Nephron (organoid): ENCODE measurements around the gene RTRAF.

ENCODE experiments used
- H3K27ac Mint-ChIP-seq, 3 experiments: 2 replicates each; pipeline ENCODE4 v1.8.0; 2020; ENCODE audit warnings: mixed read lengths in 3 of 3, mild to moderate bottlenecking in 2 of 3, moderate library complexity in 1 of 3
- H3K27me3 Mint-ChIP-seq: 2 replicates; pipeline ENCODE4 v1.8.0; 2021; ENCODE audit warnings: low read depth, mild to moderate bottlenecking, moderate library complexity, mixed read lengths
- H3K36me3 Mint-ChIP-seq: 2 replicates; pipeline ENCODE4 v1.8.0; 2020; ENCODE audit warnings: low read depth, mixed read lengths
- H3K4me1 Mint-ChIP-seq: 2 replicates; pipeline ENCODE4 v1.8.0; 2020; ENCODE audit warnings: mixed read lengths
- H3K4me3 Mint-ChIP-seq, 3 experiments: 2 replicates each; pipeline ENCODE4 v1.8.0; 2020; ENCODE audit warnings: mild to moderate bottlenecking in 3 of 3, mixed read lengths in 3 of 3, moderate library complexity in 2 of 3
- H3K9me3 Mint-ChIP-seq: 2 replicates; pipeline ENCODE4 v1.8.0; 2020; ENCODE audit warnings: mixed read lengths
- TF ChIP-seq, protein P1 (sequence below), 3 experiments: fragments of 200-600 bp; sonication (generic); IDR thresholded peaks; one replicate each; pipeline ENCODE4 v1.5.0; 2021; ENCODE audit warnings: antibody characterized with exemption in 3 of 3; ENCODE audit not compliant: unreplicated experiment in 3 of 3

RTRAF gene

DNA sequence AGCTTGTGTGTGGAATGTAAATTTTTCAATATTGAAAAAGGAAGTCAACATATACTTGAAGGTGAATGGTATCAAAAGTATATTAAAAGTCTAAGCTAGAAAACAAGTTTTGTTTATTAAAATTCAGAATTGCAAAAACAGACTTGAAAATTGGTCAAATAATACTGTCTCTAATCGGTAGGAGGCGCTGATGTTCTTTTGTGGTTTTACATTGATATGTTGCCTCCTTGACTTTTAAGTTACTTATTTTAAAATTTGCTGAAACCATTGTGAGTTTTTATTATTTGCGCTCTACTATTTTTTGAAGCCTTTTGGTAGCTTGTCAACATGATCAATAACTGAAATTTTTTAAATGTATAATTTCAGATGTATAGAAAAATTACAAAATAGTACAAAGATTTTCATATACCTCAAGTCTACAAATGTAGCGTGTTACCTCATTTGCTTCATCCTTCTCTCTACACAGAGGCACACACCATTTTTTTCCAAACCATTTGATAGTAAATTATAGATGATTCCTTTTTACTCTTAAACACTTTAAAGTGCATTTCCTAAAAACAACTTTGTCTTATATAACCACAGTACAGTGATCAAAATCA, 6.9 kb downstream of the RTRAF start:
- Mint-ChIP-seq H3K27ac (peak overlapping the region in 1 of 3 experiments; percentile 22), H3K27me3 (no peaks in the 10 kb centered on the region), H3K36me3 (peaks cover 58% of the 10 kb centered on the region), H3K4me1 (peaks cover 17% of the 10 kb centered on the region), H3K9me3 (no peaks in the 10 kb centered on the region), H3K4me3 (no peak overlapping the region)
- TF ChIP-seq, protein P1, sequence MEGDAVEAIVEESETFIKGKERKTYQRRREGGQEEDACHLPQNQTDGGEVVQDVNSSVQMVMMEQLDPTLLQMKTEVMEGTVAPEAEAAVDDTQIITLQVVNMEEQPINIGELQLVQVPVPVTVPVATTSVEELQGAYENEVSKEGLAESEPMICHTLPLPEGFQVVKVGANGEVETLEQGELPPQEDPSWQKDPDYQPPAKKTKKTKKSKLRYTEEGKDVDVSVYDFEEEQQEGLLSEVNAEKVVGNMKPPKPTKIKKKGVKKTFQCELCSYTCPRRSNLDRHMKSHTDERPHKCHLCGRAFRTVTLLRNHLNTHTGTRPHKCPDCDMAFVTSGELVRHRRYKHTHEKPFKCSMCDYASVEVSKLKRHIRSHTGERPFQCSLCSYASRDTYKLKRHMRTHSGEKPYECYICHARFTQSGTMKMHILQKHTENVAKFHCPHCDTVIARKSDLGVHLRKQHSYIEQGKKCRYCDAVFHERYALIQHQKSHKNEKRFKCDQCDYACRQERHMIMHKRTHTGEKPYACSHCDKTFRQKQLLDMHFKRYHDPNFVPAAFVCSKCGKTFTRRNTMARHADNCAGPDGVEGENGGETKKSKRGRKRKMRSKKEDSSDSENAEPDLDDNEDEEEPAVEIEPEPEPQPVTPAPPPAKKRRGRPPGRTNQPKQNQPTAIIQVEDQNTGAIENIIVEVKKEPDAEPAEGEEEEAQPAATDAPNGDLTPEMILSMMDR (IDR thresholded peaks at IDR 0.05; ENCODE audit: unreplicated experiment in 3 of 3), result peak; percentile 63 to 80 (median 79)

DNA sequence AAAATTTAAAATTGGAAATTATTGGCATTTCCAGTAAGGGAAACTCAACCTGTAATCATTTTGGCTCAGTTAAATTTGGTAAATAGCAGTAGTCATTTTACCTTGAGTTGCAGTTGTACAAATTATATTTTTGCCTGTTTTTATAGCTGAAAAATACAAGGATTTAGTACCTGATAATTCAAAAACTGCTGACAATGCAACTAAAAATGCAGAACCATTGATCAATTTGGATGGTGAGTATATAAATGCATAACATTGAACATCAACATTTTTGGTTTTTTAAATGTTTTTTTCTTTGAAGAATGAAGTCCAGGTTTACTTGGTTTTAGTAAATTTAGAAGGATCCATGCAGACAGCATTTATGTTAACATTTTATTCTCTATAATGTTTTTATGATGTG, 9.0 kb downstream of the RTRAF start:
- TF ChIP-seq, protein P1 (IDR thresholded peaks at IDR 0.05; ENCODE audit: unreplicated experiment in 3 of 3), result no peak
- Mint-ChIP-seq H3K4me3 (no peak overlapping the region), H3K36me3 (peaks cover 66% of the 10 kb centered on the region), H3K9me3 (no peaks in the 10 kb centered on the region), H3K4me1 (peaks cover 17% of the 10 kb centered on the region), H3K27me3 (no peaks in the 10 kb centered on the region), H3K27ac (no peak overlapping the region)

DNA sequence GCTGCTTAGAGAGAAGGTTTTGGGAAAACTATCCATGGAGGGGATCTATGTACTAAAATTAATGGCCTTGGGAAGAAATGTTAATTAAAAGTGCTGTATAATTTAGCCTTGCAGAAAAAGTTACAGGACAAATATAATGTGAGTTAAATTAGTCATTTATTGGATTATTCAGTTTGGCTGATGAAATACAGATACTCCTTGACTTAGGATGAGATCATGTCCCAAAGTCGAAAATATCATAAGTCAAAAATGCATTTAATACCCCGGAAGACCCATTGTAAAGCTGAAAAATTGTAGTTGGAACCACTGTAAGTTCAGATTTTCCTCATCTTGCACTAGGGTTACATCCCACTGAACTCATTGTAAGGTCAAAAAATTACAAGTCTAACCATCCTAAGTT, 9.7 kb downstream of the RTRAF start:
- Mint-ChIP-seq H3K27ac (no peak overlapping the region), H3K9me3 (no peaks in the 10 kb centered on the region), H3K27me3 (no peaks in the 10 kb centered on the region), H3K4me1 (peaks cover 17% of the 10 kb centered on the region), H3K36me3 (peaks cover 68% of the 10 kb centered on the region), H3K4me3 (no peak overlapping the region)
- TF ChIP-seq, protein P1 (IDR thresholded peaks at IDR 0.05; ENCODE audit: unreplicated experiment in 3 of 3), result no peak

DNA sequence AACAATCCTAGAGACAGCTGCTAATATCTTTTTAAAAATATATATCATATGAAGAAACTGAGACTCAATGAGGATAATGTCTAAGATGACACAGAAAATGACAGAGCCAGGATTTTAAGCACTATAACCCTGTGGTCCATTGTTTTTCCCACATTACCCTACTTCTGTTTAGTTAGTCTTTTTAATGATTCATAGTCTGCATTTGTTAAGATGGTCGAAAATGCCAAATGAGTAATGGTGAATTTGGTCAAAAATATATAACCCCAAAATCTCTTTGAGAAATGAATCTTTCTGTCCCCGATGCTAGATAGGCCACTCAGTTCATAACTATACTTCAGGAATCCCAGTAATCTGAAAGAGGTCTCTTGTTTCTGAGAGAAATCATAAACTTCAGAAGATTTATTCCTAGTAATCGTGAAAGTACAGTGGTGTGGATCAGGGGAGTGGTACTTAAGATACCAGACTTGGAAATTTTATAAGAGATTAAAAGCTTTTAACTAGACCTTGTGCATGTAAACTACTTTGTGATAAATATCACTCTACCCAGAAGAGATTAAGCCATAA, 10.8 kb downstream of the RTRAF start:
- Mint-ChIP-seq H3K4me3 (no peak overlapping the region), H3K9me3 (no peaks in the 10 kb centered on the region), H3K27me3 (no peaks in the 10 kb centered on the region), H3K4me1 (peaks cover 17% of the 10 kb centered on the region), H3K27ac (peak overlapping the region in 2 of 3 experiments; percentile 19 to 57), H3K36me3 (peaks cover 63% of the 10 kb centered on the region)
- TF ChIP-seq, protein P1 (IDR thresholded peaks at IDR 0.05; ENCODE audit: unreplicated experiment in 3 of 3), result no peak

DNA sequence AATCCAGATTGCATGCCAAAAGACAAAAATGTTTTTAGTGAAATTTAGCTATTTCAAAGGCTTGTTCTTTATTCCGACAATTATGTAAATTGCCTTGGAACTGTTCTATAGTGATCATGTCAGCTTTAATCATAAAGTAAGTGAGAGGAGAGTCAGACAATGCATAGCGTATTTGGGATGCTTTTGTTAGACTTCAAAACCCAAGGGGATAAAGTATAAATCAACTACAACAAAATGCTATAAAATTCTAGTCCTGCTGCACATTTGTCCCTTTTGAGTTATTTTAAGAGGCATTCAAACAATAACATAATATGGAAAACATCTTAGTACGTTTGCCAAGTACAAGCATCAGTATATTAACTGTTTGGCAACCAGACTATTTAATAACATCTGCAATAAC, 11.3 kb downstream of the RTRAF start:
- TF ChIP-seq, protein P1 (IDR thresholded peaks at IDR 0.05; ENCODE audit: unreplicated experiment in 3 of 3), result no peak
- H3K9me3 Mint-ChIP-seq, result no peaks in the 10 kb centered on the region

DNA sequence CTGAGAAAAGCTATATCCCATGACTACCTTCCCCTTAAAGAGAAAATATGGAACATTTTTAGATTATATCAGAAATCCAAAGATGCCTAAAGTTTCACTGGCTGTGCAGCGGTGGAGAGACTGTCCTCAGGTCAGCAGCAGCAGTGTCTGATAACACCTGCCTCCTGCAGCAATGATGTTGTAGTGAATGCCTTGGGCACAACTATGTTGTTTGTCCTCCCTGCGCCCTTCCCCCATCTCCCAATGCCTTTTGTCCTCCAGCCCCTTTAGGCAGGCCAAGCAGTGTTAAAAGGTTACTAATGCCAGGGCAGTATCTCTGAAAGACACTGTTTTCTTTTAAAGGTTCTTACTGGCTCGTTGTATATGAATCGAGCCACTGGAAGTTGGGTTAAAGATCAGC, 13.2 kb downstream of the RTRAF start:
- Mint-ChIP-seq H3K27ac (no peak overlapping the region), H3K27me3 (no peaks in the 10 kb centered on the region), H3K36me3 (peaks cover 70% of the 10 kb centered on the region), H3K4me1 (peaks cover 17% of the 10 kb centered on the region), H3K9me3 (no peaks in the 10 kb centered on the region), H3K4me3 (no peak overlapping the region)
- TF ChIP-seq, protein P1 (IDR thresholded peaks at IDR 0.05; ENCODE audit: unreplicated experiment in 3 of 3), result no peak

More for the DNA sequence above, 11.3 kb downstream of the RTRAF start:
- Mint-ChIP-seq H3K4me1 (peaks cover 17% of the 10 kb centered on the region), H3K4me3 (no peak overlapping the region), H3K36me3 (peaks cover 66% of the 10 kb centered on the region), H3K27me3 (no peaks in the 10 kb centered on the region), H3K27ac (peak overlapping the region; percentile 19 to 57 (median 43))
